Suppressor macrophage (primary cell): ENCODE results near the gene OAF.
"Not testable (repeated sequence)": the region's sequence is repeated elsewhere in the genome, so short reads cannot be mapped to it uniquely, and the experiment has no call there.

ENCODE experiments used
- DNase-seq, 4 experiments: peaks; one replicate each; pipeline ENCODE4 v3.0.0-alpha.2; 2020 to 2022

The OAF gene

GRCh38 chr11:120244476-120245365 is 33.9 kb downstream of the OAF start:
- no peak for DNase-seq

- DNase-seq: no peak
Measured at GRCh38 chr11:120245434-120245833, 34.6 kb downstream of the OAF start.

- DNase-seq: peak in 2 of 4 experiments; percentile 35 to 37
Measured at GRCh38 chr11:120248551-120249278, 37.9 kb downstream of the OAF start.

GRCh38 chr11:120249279-120250262 is 38.7 kb downstream of the OAF start:
- DNase-seq: peak in 1 of 4 experiments; percentile 12

- DNase-seq: not testable (repeated sequence)
Measured at GRCh38 chr11:120253377-120253776, 42.5 kb downstream of the OAF start.

- DNase-seq: no peak
Measured at GRCh38 chr11:120254788-120255518, 44.1 kb downstream of the OAF start.

GRCh38 chr11:120255519-120255866 is 44.7 kb downstream of the OAF start:
- no peak for DNase-seq

- no peak for DNase-seq
Measured at GRCh38 chr11:120256178-120256577, 45.3 kb downstream of the OAF start.

GRCh38 chr11:120256779-120257178 is 45.9 kb downstream of the OAF start:
- no peak for DNase-seq

- no peak for DNase-seq
Measured at GRCh38 chr11:120257346-120257745, 46.5 kb downstream of the OAF start.

GRCh38 chr11:120258661-120259060 is 47.8 kb downstream of the OAF start:
- no peak for DNase-seq

GRCh38 chr11:120259241-120259640 is 48.4 kb downstream of the OAF start:
- DNase-seq: no peak

GRCh38 chr11:120259988-120260565 is 49.2 kb downstream of the OAF start:
- no peak for DNase-seq

GRCh38 chr11:120260616-120261015 is 49.8 kb downstream of the OAF start:
- no peak for DNase-seq

- no peak for DNase-seq
Measured at GRCh38 chr11:120261321-120261720, 50.5 kb downstream of the OAF start.

- no peak for DNase-seq
Measured at GRCh38 chr11:120261931-120262330, 51.1 kb downstream of the OAF start.

- DNase-seq: no peak
Measured at GRCh38 chr11:120267319-120267718, 56.5 kb downstream of the OAF start.

GRCh38 chr11:120268686-120269085 is 57.9 kb downstream of the OAF start:
- no peak for DNase-seq

GRCh38 chr11:120270386-120270785 is 59.6 kb downstream of the OAF start:
- DNase-seq: no peak

GRCh38 chr11:120271672-120272071 is 60.8 kb downstream of the OAF start:
- DNase-seq: no peak

- DNase-seq: no peak
Measured at GRCh38 chr11:120272303-120272702, 61.5 kb downstream of the OAF start.

GRCh38 chr11:120273432-120273831 is 62.6 kb downstream of the OAF start:
- DNase-seq: no peak
